ENCODE measurements around the gene DOCK6.
"Not testable (repeated sequence)": the region's sequence is repeated elsewhere in the genome, so short reads cannot be mapped to it uniquely, and the experiment has no call there.

DOCK6 gene

DNA sequence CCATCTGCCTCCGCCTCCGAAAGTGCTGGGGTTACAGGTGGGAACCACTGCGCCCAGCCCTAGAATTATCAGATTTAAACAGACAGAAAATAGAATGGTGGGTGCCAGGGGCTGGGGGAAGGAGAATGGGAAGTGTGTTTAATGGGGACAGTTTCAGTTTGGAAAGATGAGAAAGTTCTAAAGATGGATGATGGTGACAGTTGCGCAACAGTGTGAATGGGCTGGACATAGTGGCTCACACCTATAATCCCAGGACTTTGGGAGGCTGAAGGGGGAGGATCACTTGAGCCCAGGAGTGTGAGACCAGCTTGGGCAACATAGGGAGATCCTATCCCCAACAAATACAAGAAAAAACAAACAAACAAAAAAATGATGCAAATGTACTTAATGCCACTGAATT lies 80.8 kb downstream of the DOCK6 start:
- Histone ChIP-seq H3K27ac (no peak overlapping the region), H3K4me3 (no peak overlapping the region)

DNA sequence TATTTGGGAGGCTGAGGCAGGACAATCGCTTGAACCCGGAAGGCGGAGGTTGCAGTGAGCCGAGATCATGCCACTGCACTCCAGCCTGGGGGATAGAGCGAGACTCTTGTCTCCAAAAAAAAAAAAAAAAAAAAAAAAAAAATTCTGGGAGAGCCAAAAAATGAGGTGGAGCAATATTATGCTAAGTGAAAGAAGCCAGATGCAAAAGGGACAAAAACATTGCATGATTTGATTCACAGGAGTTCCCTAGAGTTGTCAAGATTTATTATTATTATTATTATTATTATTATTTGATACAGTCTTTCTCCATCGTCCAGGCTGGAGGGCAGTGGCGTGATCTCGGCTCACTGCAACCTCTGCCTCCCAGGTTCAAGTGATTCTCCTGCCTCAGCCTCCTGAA lies 81.3 kb downstream of the DOCK6 start:
- peak overlapping the region in 3 of 21 experiments; percentile 18 to 54 (median 27) for H3K27ac ChIP-seq
- H3K4me3 ChIP-seq, result not testable (repeated sequence)

DNA sequence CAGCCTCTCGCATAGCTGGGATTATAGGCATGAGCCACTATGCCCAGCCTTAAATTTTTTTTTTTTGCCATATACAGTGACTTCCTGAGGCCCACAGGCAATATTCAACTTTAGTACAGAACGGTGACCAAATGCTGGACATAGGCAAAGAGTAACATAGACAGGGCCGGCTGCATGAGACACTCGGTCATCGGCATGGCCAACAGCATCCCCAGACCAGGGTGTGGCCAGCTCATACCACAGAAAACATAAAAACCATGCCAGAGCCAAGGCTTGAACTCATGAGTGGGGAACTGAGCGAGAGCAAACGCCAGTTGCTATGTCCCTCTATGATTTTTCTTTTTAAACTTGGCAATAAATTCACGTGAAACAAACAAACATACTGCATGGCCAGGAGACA lies 82.0 kb downstream of the DOCK6 start:
- peak overlapping the region in 8 of 21 experiments; percentile 10 to 61 (median 38) for H3K27ac ChIP-seq
- H3K4me3 ChIP-seq, result no peak overlapping the region

DNA sequence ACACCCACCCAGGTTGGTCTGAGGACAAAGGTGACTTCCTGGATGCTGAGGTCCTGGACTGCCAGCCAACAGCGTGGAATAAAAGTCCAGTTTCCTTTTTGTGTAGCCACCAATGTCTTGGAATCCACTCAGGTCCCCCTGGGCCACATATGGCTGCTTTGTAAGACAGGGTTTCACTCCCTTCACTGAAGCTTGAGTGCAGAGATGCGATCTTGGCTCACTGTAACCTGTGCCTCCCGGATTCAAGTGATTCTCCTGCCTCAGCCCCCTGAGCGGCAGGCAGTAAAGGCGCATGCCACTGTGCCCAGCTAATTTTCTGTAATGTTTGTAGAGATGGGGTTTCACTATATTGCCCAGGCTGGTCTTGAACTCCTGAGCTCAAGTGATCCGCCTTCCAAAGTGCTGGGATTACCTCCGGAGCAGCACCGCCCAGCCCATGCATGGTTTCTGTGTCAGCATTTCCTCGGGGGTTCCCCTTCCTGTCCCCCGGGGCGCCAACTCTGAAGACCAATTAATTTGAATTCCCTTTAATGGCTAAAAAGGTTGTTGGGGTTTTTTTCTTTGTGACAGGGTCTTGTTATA lies 82.5 kb downstream of the DOCK6 start:
- H3K27ac ChIP-seq, result peak overlapping the region in 6 of 21 experiments; percentile 10 to 61 (median 38)

DNA sequence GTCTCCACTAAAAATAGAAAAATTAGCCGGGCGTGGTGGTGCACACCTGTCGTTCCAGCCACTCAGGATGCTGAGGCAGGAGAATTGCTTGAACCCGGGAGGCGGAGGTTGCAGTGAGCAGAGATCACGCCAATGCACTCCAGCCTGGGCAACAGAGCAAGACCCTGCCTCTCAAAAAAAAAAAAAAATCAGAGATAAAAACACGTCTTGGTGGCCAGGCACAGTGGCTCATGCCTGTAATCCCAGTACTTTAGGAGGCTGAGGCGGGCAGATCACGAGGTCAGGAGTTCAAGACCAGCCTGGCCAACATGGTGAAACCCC lies 83.2 kb downstream of the DOCK6 start:
- H3K4me3 ChIP-seq, result not testable (repeated sequence)
- peak overlapping the region in 1 of 21 experiments; percentile 54 for H3K27ac ChIP-seq

More for the DNA sequence above, 82.5 kb downstream of the DOCK6 start:
- H3K4me3 ChIP-seq, result no peak overlapping the region

DNA sequence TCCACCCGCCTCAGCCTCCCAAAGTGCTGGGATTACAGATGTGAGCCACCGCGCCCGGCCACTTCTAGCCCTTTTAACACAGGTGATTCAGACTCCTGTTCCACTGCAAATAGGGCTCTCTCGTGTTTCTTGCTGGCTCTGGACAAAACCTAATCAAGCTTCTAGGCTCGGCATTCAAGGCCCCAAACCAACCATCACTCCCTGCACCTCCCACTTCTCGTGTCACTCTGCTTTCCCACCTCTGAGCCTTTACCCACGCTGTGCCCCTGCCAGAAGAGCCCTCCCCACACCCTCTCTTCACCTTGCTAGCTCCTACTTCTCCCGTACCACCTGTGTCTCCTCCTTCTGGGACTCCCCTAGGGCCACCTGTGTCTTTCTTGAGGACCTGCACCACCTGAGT lies 84.7 kb downstream of the DOCK6 start:
- Histone ChIP-seq H3K27ac (no peak overlapping the region), H3K4me3 (no peak overlapping the region)

DNA sequence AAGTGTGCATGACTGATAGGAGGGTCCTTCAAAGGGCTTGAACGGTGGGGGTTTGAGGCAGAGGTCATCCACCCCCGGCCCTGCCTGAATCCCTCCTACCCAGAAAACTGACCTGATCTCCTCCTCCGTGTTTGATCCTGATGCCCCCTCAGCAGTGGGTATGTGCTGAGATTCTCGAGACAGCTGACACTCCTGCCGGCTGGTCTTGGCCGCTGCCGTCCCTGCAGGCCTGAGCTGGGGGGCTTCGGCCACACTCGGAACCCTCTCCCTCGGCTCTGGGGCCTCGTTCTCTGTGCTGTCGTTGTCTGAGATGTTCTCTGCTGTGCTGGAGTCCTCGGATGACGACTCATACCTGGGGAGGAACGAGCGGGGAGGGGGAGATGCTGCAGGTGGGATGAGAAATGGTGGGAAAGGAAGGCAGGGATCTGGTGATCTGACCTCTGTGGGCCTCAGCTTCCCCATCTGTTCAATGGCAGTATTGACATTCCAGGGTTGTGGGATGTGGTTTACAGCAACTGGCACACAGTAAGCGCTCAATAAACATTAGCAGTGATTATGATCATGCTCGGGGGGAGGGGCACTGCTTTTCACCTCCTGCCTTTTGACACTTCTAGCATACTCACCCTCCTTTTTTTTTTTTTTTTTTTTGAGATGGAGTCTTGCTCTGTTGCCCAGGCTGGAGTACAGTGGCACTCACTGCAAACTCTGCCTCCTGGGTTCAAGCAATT lies 85.7 kb downstream of the DOCK6 start:
- no peak overlapping the region for H3K27ac ChIP-seq
- no peak overlapping the region for H3K4me3 ChIP-seq

DNA sequence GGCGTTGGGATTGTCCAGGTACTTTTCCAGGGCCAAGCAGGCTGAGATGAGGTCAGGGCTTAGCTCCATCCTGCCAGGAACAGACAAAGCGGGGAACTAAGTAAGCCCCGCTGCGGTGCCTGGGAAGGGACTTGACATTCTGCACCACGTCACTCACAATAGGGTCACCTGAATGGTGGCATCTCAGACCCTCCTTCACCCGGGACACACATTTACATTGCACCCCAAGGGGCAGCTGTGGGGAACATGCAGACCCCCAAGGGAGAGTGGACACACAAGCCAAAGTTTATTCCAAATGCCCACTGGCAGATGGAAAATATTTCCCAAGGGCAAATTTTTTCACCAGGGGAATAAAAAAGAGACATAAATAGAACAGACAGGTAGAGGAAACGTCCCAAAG lies 86.4 kb downstream of the DOCK6 start:
- Histone ChIP-seq H3K4me3 (no peak overlapping the region), H3K27ac (no peak overlapping the region)

DNA sequence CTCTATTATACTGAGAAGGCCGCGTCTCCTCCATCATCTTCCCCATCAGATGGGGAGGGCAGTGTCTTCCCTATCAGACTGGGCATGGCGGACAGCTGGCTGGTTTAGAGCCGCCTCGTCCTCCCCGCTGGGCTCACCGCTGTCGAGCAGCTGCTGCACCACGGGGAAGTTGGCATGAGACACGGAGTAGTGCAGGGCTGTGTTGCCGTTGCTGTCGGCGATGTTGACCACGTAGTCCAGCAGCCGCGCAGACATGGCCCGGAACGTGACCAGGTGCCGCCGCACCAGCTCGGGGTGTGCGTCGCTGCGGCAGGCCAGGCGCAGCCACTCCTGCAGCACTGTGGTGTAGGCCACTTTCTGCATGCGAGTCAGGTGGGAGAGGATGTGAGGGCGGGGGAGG lies 88.0 kb downstream of the DOCK6 start:
- H3K4me3 ChIP-seq, result no peak overlapping the region
- H3K27ac ChIP-seq, result no peak overlapping the region

DNA sequence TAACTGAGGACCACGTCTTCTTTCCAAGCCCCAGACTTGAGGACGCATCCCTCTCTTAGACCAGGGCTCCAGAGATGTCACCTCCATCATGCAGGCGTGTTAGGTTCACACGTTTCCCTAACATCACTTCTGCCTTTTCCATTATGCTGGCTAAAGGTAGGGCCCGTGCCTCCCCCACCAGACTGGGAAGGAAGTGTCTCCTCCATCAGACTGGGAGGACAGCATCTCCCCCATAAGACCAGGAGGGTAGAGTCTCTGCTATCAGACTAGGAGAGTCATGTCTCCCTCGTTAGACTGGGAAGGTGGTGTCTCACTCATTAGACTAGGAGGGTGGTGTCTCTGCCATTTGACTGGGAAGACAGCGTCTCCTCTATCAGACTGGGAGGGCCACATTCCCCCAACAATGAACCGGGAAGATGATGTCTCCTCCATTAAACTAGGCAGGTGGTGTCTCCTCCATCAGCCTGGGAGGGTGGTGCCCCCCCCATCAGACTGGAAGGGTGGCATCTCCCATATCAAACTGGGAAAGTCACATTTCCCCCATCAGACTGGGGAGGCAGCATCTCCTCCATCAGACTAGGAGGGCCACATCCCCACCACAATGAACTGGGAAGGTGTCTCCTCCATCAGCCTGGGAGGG lies 88.7 kb downstream of the DOCK6 start:
- H3K4me3 ChIP-seq, result no peak overlapping the region
- no peak overlapping the region for H3K27ac ChIP-seq

DNA sequence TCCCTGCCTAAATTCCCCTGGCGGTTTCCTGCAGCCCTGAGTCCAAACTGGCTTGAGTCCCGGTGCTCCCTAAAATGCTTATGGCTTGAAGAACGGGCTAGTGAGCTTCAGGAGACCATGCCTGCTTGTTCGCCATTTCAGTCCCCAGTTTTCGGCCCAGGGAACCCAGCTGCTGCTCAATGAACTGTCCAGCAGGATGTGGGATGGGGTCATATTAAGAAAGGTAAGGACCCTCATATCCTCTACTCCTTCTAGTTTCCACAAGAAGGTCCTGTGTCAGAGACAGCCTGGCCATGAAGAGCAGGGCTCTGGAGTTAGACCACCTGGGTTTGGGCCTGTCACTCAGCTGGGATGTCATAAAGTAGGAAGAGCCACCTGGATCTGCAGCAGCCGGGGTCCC lies 89.7 kb downstream of the DOCK6 start:
- no peak overlapping the region for H3K27ac ChIP-seq

DNA sequence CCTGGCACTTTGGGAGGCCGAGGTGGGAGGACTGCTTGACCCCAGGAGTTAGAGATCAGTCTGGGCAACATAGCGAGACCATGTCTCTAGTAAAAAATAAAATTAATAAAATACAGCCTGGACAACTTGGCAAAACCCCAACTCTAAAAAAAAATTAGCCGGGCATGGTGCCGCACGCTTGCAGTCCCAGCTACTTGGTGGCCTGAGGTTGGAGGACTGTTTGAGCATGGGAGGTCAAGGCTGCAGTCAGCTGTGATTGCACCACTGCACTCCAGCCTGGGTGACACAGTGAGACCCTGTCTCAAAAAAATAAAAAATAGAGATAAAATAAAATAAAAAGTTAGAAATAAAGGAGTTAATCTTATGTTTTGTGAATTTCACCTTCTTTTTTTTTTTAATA lies 91.2 kb downstream of the DOCK6 start:
- H3K27ac ChIP-seq, result no peak overlapping the region
- no peak overlapping the region for H3K4me3 ChIP-seq

More for the DNA sequence above, 89.7 kb downstream of the DOCK6 start:
- H3K4me3 ChIP-seq, result no peak overlapping the region

DNA sequence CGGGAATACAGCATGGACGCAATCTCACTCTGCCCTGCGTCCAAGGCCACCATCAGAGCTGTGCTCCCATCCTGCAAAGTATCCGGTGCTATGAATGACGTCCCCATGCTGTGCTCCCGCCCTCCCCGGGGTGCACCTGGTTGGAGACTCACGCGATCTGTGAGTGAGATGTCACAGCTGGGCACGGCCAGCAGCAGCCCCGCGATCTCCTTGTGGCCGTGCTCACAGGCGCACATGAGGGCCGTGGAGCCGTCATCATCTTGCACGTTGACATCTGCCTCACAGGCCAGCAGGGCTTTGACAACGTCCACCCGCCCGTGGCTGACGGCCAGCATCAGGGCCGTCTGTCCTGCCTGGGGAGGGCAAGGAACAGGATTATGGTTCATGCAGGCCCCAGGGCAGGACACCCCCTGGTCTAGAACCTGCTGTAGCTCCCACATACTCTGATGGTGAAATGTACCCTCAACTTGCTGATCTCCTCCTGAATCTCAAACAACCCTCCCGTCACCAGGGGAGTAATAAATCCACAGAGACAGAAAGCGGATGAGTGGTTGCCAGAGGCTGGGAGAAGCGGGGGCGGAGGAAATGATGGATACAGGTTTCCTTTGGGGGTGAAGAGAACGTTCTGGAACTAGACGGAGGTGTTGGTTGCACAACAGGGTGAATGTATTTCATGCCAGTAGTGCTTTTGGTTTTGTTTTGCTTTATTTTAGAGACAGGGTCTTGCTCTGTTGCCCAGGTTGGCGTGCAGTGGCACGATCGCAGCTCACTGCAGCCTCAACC lies 92.2 kb downstream of the DOCK6 start:
- H3K27ac ChIP-seq, result no peak overlapping the region
- no peak overlapping the region for H3K4me3 ChIP-seq

DNA sequence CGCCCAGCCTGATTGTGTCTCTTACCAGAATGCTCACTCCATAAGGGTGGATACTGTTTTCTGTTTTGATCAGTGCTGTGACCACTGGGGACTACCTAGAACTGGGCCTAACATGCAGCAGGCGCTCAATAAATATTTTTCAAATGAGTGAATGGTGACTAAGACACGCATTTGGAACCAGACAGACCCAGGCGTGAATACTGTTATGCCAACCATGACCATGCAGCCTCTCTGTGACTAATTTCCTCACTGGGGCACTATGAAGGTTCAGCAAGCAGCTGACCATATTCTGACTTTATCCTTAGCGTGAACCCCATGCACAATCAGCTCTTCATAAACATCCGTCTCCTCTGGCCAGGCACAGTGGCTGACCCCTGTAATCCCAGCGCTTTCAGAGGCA lies 93.8 kb downstream of the DOCK6 start:
- no peak overlapping the region for H3K4me3 ChIP-seq
- peak overlapping the region in 6 of 21 experiments; percentile 9 to 69 (median 42) for H3K27ac ChIP-seq

DNA sequence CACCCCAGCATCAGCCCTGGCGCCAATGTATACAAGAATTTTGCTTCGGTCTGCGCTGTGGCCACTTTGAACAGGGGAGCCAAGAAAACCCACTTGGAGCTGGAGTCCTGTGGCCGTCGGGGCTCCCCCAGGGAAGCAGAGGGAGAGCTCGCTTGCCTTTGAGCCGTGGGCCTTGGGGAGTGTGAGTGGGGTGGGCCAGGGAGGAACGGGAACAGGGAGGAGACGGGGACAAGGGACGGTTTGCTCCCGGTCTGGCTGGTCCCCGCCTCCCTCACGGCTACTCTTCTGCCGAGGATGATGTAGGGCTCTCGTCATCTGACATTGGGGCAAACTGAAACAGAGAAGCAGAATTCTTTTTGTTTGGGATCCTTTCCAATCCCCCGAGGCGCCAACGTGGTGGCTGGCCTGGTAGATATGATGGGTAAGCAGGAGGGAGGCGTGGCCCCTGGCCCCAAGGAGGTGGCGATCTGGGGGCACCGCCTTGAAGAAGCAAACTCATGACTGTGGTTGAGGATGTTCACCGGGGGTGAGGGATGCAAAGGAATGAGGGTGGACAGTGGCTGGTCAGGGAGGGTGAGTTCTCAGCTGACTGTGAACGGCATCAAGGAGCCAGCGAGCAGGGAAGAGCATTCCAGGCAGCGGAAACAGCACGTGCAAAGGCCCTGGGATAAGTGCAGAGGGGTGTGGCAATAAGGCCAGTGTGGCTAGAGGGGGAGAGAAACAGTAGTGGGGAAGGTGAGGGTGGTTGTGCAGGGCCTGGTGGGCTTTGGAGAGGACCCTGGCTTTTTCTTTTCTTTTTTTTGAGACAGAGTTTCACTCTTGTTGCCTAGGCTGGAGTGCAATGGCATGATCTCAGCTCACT lies 95.8 kb downstream of the DOCK6 start:
- Histone ChIP-seq H3K27ac (peak overlapping the region in 19 of 21 experiments; percentile 2 to 84 (median 50)), H3K4me3 (no peak overlapping the region)

DNA sequence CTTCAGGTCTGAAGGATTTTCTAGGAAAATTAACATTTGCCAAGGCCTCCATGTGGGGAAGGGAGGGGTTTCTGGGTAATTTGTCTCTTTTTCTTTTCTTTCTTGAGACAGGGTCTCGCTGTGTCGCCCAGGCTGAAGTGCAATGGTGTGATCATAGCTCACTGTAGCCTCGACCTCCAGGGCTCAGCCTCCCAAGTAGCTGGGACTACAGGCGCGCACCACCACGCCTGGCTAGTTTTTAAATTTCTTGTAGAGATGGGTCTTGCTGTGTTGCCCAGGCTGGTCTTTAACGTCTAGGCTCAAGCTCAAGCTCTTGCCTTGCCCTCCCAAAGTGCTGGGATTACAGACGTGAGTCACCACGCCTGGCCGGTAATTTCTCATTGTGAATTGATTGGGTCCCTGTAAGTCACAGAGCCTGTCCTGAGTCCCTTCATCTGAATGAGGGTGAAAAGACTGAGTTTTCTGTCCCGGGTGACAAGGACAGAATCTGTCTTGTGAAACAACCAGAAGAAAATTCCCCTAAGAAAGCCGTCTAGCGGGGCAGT lies 96.8 kb downstream of the DOCK6 start:
- Histone ChIP-seq H3K4me3 (no peak overlapping the region), H3K27ac (peak overlapping the region in 20 of 21 experiments; percentile 6 to 84 (median 74))

DNA sequence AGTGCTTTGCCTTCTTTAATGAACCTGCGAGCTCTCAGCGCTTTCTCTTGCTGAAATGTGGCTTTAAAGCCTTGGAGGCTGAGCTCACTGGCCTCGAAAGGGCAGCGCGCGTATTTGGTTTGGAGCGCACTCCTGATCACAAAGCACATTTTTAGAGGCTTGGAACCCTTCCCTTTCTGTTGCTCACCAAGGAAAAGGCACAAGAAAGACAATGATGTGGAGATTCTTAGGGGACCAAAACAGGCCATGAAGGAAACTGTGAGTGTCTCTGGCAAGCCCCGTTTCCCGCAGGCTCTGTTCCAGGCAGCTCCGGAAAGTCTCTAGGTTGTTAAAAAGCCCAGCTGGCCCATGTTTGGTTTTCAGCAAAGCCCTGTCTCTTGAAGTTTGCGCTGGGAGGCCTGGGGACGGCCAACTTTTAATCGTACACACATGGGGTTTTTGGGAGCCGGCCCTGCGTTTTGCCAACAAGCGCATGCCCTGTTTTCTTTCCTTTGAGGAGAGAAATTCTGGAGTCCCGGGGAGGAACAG lies 97.4 kb downstream of the DOCK6 start:
- peak overlapping the region in 20 of 21 experiments; percentile 6 to 84 (median 74) for H3K27ac ChIP-seq

DNA sequence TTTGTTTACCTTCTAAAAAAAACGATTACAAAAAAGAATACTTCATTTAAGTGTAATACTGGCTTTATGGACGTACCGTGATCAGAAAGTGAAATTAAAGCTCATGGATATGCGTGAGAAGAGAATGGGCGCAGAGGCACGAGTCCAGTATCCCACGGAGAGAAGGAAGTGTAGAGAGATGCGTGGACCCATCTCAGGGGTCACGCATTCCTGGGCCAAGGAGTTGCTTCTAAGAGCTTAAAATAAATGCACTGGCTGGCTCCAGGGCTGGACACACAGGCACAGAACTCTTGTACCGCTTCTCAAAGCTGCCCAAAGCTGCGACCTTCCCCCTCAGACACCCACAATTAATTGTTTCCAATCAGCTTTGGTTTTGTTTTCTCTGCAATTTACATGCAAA lies 98.0 kb downstream of the DOCK6 start:
- Histone ChIP-seq H3K27ac (peak overlapping the region in 12 of 21 experiments; percentile 37 to 84 (median 80)), H3K4me3 (no peak overlapping the region)

More for the DNA sequence above, 97.4 kb downstream of the DOCK6 start:
- H3K4me3 ChIP-seq, result no peak overlapping the region

DNA sequence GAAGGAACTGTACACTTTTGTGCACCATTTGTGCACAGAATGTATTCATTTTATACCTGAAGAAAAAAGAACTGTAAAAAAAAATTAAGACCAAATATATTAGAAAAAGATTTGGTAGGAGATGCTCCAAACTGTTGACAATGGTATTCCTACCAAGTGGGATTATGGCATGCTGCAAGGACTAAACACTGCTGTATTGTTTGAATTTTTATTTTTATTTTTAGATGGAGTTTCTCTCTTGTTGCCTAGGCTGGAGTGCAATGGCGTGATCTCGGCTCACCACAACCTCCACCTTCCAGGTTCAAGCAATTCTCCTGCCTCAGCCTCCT lies 101.9 kb downstream of the DOCK6 start:
- H3K4me3 ChIP-seq, result not testable (repeated sequence)
- H3K27ac ChIP-seq, result peak overlapping the region in 1 of 21 experiments; percentile 28
